Rectal smooth muscle tissue (tissue), 1 donor: ENCODE data around the gene RAB33B.

ENCODE experiments used
- H3K27ac ChIP-seq: one replicate; pipeline ENCODE4 v1.7.0; 2013; ENCODE audit warnings: low read depth, low read length, inconsistent platforms
- H3K27me3 ChIP-seq: one replicate; pipeline ENCODE4 v1.7.0; 2013; ENCODE audit warnings: low read length; ENCODE audit not compliant: control insufficient read depth, insufficient read depth
- H3K36me3 ChIP-seq: one replicate; pipeline ENCODE4 v1.7.0; 2013; ENCODE audit warnings: low read length; ENCODE audit not compliant: control insufficient read depth, insufficient read depth
- H3K4me1 ChIP-seq: one replicate; pipeline ENCODE4 v1.7.0; 2013; ENCODE audit warnings: low read length; ENCODE audit not compliant: control insufficient read depth, insufficient read depth
- H3K4me3 ChIP-seq: one replicate; pipeline ENCODE4 v1.7.0; 2013; ENCODE audit warnings: low read length
- H3K9ac ChIP-seq: one replicate; pipeline ENCODE4 v1.7.0; 2013; ENCODE audit warnings: low read length

Gene RAB33B

GRCh38 chr4:139521754-139522401 lies 68.0 kb downstream of the RAB33B start:
- Histone ChIP-seq H3K27ac (no peak overlapping the region), H3K36me3 (peaks cover 3% of the 10 kb centered on the region), H3K4me3 (no peak overlapping the region), H3K4me1 (no peaks in the 10 kb centered on the region), H3K27me3 (no peaks in the 10 kb centered on the region), H3K9ac (no peak overlapping the region)

- no peaks in the 10 kb centered on the region for H3K27me3 ChIP-seq
- no peak overlapping the region for H3K9ac ChIP-seq
- no peak overlapping the region for H3K27ac ChIP-seq
- no peak overlapping the region for H3K4me3 ChIP-seq
- H3K4me1 ChIP-seq, result no peaks in the 10 kb centered on the region
- peaks cover 3% of the 10 kb centered on the region for H3K36me3 ChIP-seq
Observed at GRCh38 chr4:139522457-139522856, 68.5 kb downstream of the RAB33B start.

DNA sequence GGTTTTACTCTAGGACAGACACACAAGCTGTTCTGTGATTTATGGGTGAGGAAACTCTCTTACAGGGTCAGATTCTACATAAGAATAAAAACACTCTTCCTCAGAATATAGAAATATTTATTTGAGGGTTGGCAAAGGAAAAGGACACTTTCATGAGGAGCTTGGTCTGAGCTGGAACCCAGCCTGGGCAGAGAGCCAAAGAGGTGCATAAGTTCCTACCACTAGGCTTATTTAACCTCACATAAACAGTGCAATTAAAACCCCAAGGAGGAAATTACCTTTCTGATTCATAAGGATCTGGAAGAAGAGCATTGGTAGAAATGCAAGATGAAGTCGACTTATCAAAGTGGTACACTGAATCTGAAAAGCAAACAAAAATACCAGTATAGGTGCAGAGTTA lies 69.2 kb downstream of the RAB33B start:
- Histone ChIP-seq H3K9ac (no peak overlapping the region), H3K27me3 (no peaks in the 10 kb centered on the region), H3K4me3 (no peak overlapping the region), H3K4me1 (no peaks in the 10 kb centered on the region), H3K27ac (no peak overlapping the region), H3K36me3 (peaks cover 3% of the 10 kb centered on the region)

- H3K4me1 ChIP-seq, result no peaks in the 10 kb centered on the region
- H3K36me3 ChIP-seq, result peaks cover 3% of the 10 kb centered on the region
- H3K27ac ChIP-seq, result no peak overlapping the region
- H3K9ac ChIP-seq, result no peak overlapping the region
- H3K4me3 ChIP-seq, result no peak overlapping the region
- no peaks in the 10 kb centered on the region for H3K27me3 ChIP-seq
Observed at GRCh38 chr4:139524062-139524631, 70.2 kb downstream of the RAB33B start.

DNA sequence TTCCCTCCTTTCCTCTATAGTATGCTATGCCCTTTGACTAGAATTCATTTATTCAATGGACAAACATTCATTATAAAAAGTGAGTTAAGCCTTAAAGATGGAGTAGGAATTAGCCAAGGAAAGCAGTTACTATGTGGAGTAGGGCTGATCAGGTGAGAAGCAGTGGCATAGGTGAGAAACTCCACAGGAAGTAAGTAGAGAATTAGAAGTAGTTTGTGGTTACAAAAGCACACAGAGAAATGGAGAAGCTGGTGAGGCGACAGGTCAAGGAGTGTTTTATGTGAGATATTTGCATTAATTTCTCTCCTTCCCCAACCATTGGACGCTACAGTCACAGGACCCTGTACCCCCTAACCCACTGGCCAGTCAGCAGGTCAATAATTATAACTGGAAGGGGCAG lies 71.5 kb downstream of the RAB33B start:
- peaks cover 3% of the 10 kb centered on the region for H3K36me3 ChIP-seq

More for the DNA sequence above, 71.5 kb downstream of the RAB33B start:
- Histone ChIP-seq H3K4me3 (no peak overlapping the region), H3K27ac (no peak overlapping the region), H3K4me1 (no peaks in the 10 kb centered on the region), H3K27me3 (no peaks in the 10 kb centered on the region), H3K9ac (no peak overlapping the region)
